ENCODE results near the gene MDP1. TPM values are rescaled to one million over a fixed set of nuclear protein-coding genes. Genes with fewer than 3 reads are reported as not detected.

Gene MDP1
- total RNA-seq, 4 donors from 2014 or later: 13.1 to 55.9 (median 25.4) TPM

DNA sequence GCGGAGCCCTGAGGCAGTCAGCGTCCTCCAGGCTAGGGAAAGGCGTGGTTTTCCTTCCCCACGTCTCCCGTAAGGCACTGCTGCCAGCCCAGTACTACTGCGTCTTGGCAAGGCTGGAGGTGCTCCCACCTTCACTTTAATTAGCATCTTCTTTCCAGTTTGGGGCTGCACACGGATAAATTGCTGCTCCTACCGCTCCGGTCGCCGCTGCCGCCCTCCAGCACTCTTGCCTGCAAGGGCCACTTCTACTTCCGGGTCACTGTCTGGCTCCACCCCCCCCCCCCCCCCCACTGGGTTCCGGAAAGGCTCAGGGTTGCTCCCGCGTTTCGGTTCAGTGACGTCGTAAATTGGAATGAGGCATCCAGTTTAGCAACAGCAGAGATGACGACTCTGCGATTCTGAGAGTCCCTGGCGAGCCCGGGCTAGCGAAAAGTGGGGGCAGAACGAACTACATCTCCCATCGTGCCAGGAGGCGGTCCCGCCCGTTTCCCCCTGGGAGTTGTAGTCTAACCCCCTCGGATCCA is 16.3 kb upstream of the MDP1 start, which contains the start of gene NEDD8:
TSS of gene NEDD8 (minus strand) at position 247 of the 524 bp plus-strand sequence. CDS start at position 147, 100 bp downstream.
- Histone ChIP-seq H3K36me3 (peaks cover 16 to 17% of the 10 kb centered on the region in 2 donors), H3K9me3 (no peaks in the 10 kb centered on the region), H3K4me3 (replicated peaks in 1 of 3) (peak within 1 kb of the TSS; percentile 56 to 92 (median 78)), H3K27me3 (no peaks in the 10 kb centered on the region), H3K4me1 (peaks cover 18 to 28% of the 10 kb centered on the region in 2 donors), H3K27ac (peak within 1 kb of the TSS; percentile 64 to 91 (median 85))
- intact Hi-C loops (cut with DNase I): loop anchor here (10.0 kb wide), 1 partner anchor 203 kb away; no protein-coding TSS in a partner anchor
- WGBS, 2 donors: 0 to 1% methylated on average over 20 of the region's 30 CpGs
- DNase-seq: peak; percentile 89 to 91
- peak in 1 of 2 donors; percentile 51 for TF ChIP-seq POLR2A (IDR thresholded peaks at IDR 0.05)
- TF ChIP-seq, protein P1, sequence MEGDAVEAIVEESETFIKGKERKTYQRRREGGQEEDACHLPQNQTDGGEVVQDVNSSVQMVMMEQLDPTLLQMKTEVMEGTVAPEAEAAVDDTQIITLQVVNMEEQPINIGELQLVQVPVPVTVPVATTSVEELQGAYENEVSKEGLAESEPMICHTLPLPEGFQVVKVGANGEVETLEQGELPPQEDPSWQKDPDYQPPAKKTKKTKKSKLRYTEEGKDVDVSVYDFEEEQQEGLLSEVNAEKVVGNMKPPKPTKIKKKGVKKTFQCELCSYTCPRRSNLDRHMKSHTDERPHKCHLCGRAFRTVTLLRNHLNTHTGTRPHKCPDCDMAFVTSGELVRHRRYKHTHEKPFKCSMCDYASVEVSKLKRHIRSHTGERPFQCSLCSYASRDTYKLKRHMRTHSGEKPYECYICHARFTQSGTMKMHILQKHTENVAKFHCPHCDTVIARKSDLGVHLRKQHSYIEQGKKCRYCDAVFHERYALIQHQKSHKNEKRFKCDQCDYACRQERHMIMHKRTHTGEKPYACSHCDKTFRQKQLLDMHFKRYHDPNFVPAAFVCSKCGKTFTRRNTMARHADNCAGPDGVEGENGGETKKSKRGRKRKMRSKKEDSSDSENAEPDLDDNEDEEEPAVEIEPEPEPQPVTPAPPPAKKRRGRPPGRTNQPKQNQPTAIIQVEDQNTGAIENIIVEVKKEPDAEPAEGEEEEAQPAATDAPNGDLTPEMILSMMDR (IDR thresholded peaks at IDR 0.05): peak in 1 of 6 experiments; percentile 5

DNA sequence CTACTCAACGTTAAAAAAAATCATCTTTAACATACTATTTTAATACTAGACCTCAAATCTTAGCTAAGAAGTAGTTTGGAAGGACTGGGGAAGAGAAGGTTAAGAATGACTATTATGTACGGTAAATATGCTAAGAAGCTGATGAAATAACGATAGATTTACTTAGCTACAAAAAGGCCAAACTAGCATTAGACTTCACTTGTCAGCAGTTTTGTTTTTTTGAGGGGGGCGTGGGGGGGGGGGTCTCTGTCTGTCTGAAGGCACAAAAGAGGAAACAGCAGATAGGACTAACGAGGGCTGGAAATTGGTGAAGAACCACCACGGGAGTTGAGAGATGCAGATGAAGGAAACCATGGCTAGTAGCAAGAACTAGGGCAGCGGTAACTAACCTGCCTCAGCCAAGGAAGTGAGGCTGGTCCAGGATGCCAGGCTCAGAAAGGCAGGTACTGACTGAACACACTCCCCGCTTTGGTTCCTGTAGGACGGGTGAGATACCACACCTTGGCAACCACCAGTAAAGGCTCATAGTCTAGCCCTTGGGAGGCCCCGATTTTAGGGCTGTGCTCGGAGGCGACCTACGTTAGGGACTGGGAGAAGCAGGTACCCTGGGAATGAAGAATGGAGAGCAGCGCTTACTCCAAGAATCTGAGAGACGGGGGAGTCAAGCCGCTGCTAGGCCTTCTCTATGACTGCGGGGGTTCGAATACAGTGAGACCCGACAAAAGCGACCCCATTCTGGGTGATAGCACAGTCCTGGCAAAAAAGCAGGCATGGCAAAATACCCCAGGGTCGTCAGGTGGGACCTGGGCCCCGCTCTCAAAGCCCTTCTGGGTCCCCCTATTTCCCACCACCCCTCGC is 15.6 kb upstream of the MDP1 start:
- no peaks in the 10 kb centered on the region for H3K9me3 ChIP-seq
- H3K4me1 ChIP-seq: peaks cover 18 to 28% of the 10 kb centered on the region in 2 donors
- peak overlapping the region; percentile 64 to 91 (median 85) for H3K27ac ChIP-seq
- H3K36me3 ChIP-seq: peaks cover 9 to 10% of the 10 kb centered on the region in 2 donors
- H3K4me3 ChIP-seq (replicated peaks in 1 of 3): peak overlapping the region; percentile 56 to 92 (median 78)
- TF ChIP-seq, protein P1 (IDR thresholded peaks at IDR 0.05): no peak
- TF ChIP-seq POLR2A (IDR thresholded peaks at IDR 0.05): no peak
- WGBS, 2 donors: 12 to 19% methylated on average over 16 to 23 of the region's 23 CpGs
- DNase-seq: no peak
- H3K27me3 ChIP-seq: no peaks in the 10 kb centered on the region
- intact Hi-C loops (cut with DNase I): loop anchor here (10.0 kb wide), 1 partner anchor 203 kb away; no protein-coding TSS in a partner anchor

DNA sequence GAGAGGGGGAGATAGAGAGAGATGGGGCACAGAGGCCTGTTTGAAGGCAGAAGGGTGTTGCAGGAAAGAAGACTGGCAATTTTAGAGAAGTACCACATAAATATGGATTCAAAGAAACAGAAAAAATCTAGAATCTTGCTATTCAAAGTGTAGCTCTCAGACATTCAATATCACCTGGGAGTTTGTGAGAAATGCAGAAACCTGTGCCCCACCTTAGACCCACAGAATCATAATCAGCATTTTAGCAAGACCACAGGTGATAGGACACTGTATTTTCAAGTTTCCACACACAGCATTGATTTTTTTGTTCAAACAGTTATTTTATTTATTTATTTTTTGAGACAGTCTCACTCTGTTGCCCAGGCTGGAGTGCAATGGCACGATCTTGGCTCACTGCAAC is 13.0 kb upstream of the MDP1 start:
- Histone ChIP-seq H3K27ac (no peak overlapping the region), H3K4me3 (replicated peaks in 1 of 3) (no peak overlapping the region), H3K9me3 (no peaks in the 10 kb centered on the region), H3K36me3 (no peaks in the 10 kb centered on the region), H3K27me3 (no peaks in the 10 kb centered on the region), H3K4me1 (peaks cover 24 to 35% of the 10 kb centered on the region in 2 donors)
- 0 to 59% methylated on average over 1 of the region's 1 CpG for WGBS, 2 donors
- TF ChIP-seq, protein P1 (IDR thresholded peaks at IDR 0.05): no peak
- no peak for TF ChIP-seq POLR2A (IDR thresholded peaks at IDR 0.05)
- no peak for DNase-seq
- intact Hi-C loops (cut with DNase I): no loop called here

DNA sequence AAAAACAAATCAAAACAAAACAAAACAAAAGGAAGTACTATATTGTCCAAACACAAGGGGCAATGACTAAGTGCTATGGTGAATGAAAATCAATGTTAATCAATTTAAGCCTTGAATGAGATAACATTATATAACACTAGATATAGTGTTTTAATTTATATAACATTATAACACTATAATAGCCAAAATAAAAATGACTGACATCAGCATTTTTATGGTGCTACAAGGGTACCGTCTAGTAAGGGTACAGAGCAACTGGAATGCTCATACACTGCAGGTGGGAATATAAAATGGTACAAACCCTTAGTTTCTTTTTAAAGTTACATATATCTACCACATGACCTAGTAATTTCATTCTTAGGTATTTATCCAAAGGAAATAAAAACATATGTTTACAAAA is 10.6 kb upstream of the MDP1 start:
- no peak overlapping the region for H3K27ac ChIP-seq
- 73 to 86% methylated on average over 1 of the region's 1 CpG for WGBS, 2 donors
- DNase-seq: no peak

More for the DNA sequence above, 10.6 kb upstream of the MDP1 start:
- intact Hi-C loops (cut with DNase I): no loop called here
- H3K27me3 ChIP-seq: no peaks in the 10 kb centered on the region
- TF ChIP-seq POLR2A (IDR thresholded peaks at IDR 0.05): no peak
- TF ChIP-seq, protein P1 (IDR thresholded peaks at IDR 0.05): no peak
- no peaks in the 10 kb centered on the region for H3K36me3 ChIP-seq
- peaks cover 11 to 26% of the 10 kb centered on the region in 2 donors for H3K4me1 ChIP-seq
- H3K4me3 ChIP-seq (replicated peaks in 1 of 3): no peak overlapping the region
- H3K9me3 ChIP-seq: no peaks in the 10 kb centered on the region

Measured in thyroid gland (tissue), 4 donors.